Neural cell (in vitro differentiated cells): ENCODE results near the gene CD3E. TPM values are rescaled to one million over a fixed set of nuclear protein-coding genes. Genes with fewer than 3 reads are reported as not detected.
"Not testable (repeated sequence)": the region's sequence is repeated elsewhere in the genome, so short reads cannot be mapped to it uniquely, and the experiment has no call there.

Experiments used
- H2AFZ ChIP-seq: fragments of 200-600, 300-800 bp; sonication (generic), shearing (Covaris generic); 2 replicates; pipeline ENCODE4 v1.6.0; 2014; ENCODE audit warnings: low read depth, mild to moderate bottlenecking, antibody characterized with exemption, low read length, moderate library complexity
- H3F3A ChIP-seq: fragments of 200-600 bp; shearing (Covaris generic); 2 replicates; pipeline ENCODE4 v1.6.1; 2016; ENCODE audit warnings: mild to moderate bottlenecking, moderate library complexity, mixed read lengths, antibody characterized with exemption, low read length; ENCODE audit not compliant: insufficient read depth, poor library complexity, severe bottlenecking
- H3K27ac ChIP-seq: fragments of 200-600, 300-800 bp; sonication (generic), shearing (Covaris generic); 2 replicates; pipeline ENCODE4 v1.5.1; 2014; ENCODE audit warnings: mild to moderate bottlenecking, low read length, moderate library complexity
- H3K27me3 ChIP-seq: fragments of 300-800, 200-600 bp; sonication (generic), shearing (Covaris generic); 2 replicates; pipeline ENCODE4 v1.6.0; 2014; ENCODE audit warnings: mild to moderate bottlenecking, low read depth, low read length, moderate library complexity; ENCODE audit not compliant: insufficient read depth
- H3K36me3 ChIP-seq: fragments of 300-800, 200-600 bp; sonication (generic), shearing (Covaris generic); 2 replicates; pipeline ENCODE4 v1.5.1; 2014; ENCODE audit warnings: mild to moderate bottlenecking, antibody characterized with exemption, low read length, moderate library complexity; ENCODE audit not compliant: insufficient read depth
- H3K4me2 ChIP-seq: fragments of 300-800, 200-600 bp; sonication (generic), shearing (Covaris generic); 2 replicates; pipeline ENCODE4 v1.6.0; 2014; ENCODE audit warnings: mild to moderate bottlenecking, low read length
- H3K4me3 ChIP-seq: fragments of 300-800, 200-600 bp; sonication (generic), shearing (Covaris generic); 2 replicates; pipeline ENCODE4 v1.5.1; 2014; ENCODE audit warnings: mild to moderate bottlenecking, low read length, moderate library complexity
- H3K79me2 ChIP-seq: fragments of 200-600 bp; shearing (Covaris generic); replicated peaks from 2 replicates; pipeline ENCODE4 v1.6.0; 2014; ENCODE audit warnings: mild to moderate bottlenecking, low read length, moderate library complexity; ENCODE audit not compliant: insufficient read depth
- H3K9ac ChIP-seq: fragments of 300-800, 200-600 bp; sonication (generic), shearing (Covaris generic); 2 replicates; pipeline ENCODE4 v1.6.1; 2016; ENCODE audit warnings: mild to moderate bottlenecking, low read length, mixed read lengths
- H3K9me2 ChIP-seq: fragments of 200-600 bp; shearing (Covaris generic); 2 replicates; pipeline ENCODE4 v1.6.1; 2016; ENCODE audit warnings: mild to moderate bottlenecking, low read length, mixed read lengths; ENCODE audit not compliant: insufficient read depth
- H3K9me3 ChIP-seq: fragments of 200-600, 300-800 bp; sonication (generic), shearing (Covaris generic); 2 replicates; pipeline ENCODE4 v1.6.1; 2016; ENCODE audit warnings: mild to moderate bottlenecking, mixed run types, low read length, moderate library complexity, mixed read lengths
- H4K20me1 ChIP-seq: fragments of 200-600 bp; shearing (Covaris generic); 2 replicates; pipeline ENCODE4 v1.6.1; 2016; ENCODE audit warnings: mild to moderate bottlenecking, mixed run types; ENCODE audit not compliant: insufficient read depth
- CTCF ChIP-seq: fragments of 450-650 bp; IDR thresholded peaks from 2 replicates; pipeline ENCODE4 v1.5.1; 2014; ENCODE audit warnings: antibody characterized with exemption, mild to moderate bottlenecking, moderate library complexity; ENCODE audit not compliant: poor library complexity, severe bottlenecking
- EP300 ChIP-seq: fragments of 450-650 bp; conservative IDR thresholded peaks from 2 replicates; pipeline ENCODE4 v1.6.1; 2014; ENCODE audit warnings: antibody characterized with exemption, mild to moderate bottlenecking, moderate library complexity; ENCODE audit not compliant: poor library complexity, severe bottlenecking
- EZH2 ChIP-seq: fragments of 200-600, 300-800 bp; shearing (Covaris generic), sonication (generic); IDR thresholded peaks from 2 replicates; pipeline ENCODE4 v1.6.1; 2014; ENCODE audit warnings: antibody characterized with exemption, low read length, borderline replicate concordance, mild to moderate bottlenecking; ENCODE audit not compliant: insufficient read depth, poor library complexity, severe bottlenecking
- MXI1 ChIP-seq: fragments of 450-650 bp; conservative IDR thresholded peaks from 2 replicates; pipeline ENCODE4 v1.6.1; 2014; ENCODE audit warnings: antibody characterized with exemption, mild to moderate bottlenecking; ENCODE audit not compliant: poor library complexity, severe bottlenecking
- POLR2AphosphoS5 ChIP-seq: IDR thresholded peaks from 2 replicates; pipeline ENCODE4 v1.6.1; 2012
- RAD21 ChIP-seq: fragments of 450-650 bp; conservative IDR thresholded peaks from 2 replicates; pipeline ENCODE4 v1.6.1; 2014; ENCODE audit warnings: antibody characterized with exemption, mild to moderate bottlenecking, moderate library complexity
- REST ChIP-seq: IDR thresholded peaks from 2 replicates; pipeline ENCODE4 v1.6.1; 2012; ENCODE audit warnings: borderline replicate concordance
- SMC3 ChIP-seq: fragments of 450-650 bp; conservative IDR thresholded peaks from 2 replicates; pipeline ENCODE4 v1.6.1; 2014; ENCODE audit warnings: antibody characterized with exemption, mild to moderate bottlenecking, moderate library complexity; ENCODE audit not compliant: poor library complexity
- TAF1 ChIP-seq: IDR thresholded peaks from 2 replicates; pipeline ENCODE4 v1.6.1; 2012; ENCODE audit warnings: low read depth
- polyA plus RNA-seq: library from polyadenylated mRNA; depleted of rRNA; stranded (reverse); fragments of >200 nt; gene quantifications from 2 replicates; pipeline ENCODE4 v1.2.3, GENCODE V29; 2014

The CD3E gene
- polyA plus RNA-seq, 1 donor from 2014 or later: not detected

GRCh38 chr11:118308995-118309528, 4.5 kb downstream of the CD3E start:
- not testable (repeated sequence) for H3K36me3 ChIP-seq, H3K4me3 ChIP-seq

GRCh38 chr11:118310271-118310670, 5.7 kb downstream of the CD3E start:
- Histone ChIP-seq H2AFZ (no peak overlapping the region), H3F3A (no peaks in the 10 kb centered on the region), H3K9ac (no peak overlapping the region), H3K27me3 (no peaks in the 10 kb centered on the region), H3K4me3 (no peak overlapping the region), H3K4me2 (no peak overlapping the region), H3K9me2 (no peaks in the 10 kb centered on the region), H4K20me1 (no peaks in the 10 kb centered on the region), H3K27ac (no peak overlapping the region), H3K79me2 (no peaks in the 10 kb centered on the region), H3K9me3 (no peaks in the 10 kb centered on the region), H3K36me3 (no peaks in the 10 kb centered on the region)
- no peak for TF ChIP-seq POLR2AphosphoS5
- no peak for TF ChIP-seq EZH2
- TF ChIP-seq TAF1: no peak
- no peak for TF ChIP-seq MXI1
- no peak for TF ChIP-seq REST
- TF ChIP-seq EP300: no peak
- no peak for TF ChIP-seq RAD21
- no peak for TF ChIP-seq CTCF
- TF ChIP-seq SMC3: no peak

More at GRCh38 chr11:118308995-118309528, 4.5 kb downstream of the CD3E start:
- H3K27ac ChIP-seq, H4K20me1 ChIP-seq, H3K79me2 ChIP-seq, H3F3A ChIP-seq, H3K27me3 ChIP-seq, H3K9me2 ChIP-seq, H3K9me3 ChIP-seq, H3K4me2 ChIP-seq, H2AFZ ChIP-seq, H3K9ac ChIP-seq: not testable (repeated sequence)
